Activated T-helper 1 cell treated with Interleukin-2 at 50 U/mL for 16 hours (primary cell): Measurements from ENCODE around the gene NDUFS6.
A peak's percentile ranks its signal among the peaks of the same experiment; 100 is the strongest.

Experiments
- DNase-seq: peaks from one replicate; pipeline ENCODE4 v3.0.0-alpha.2; 2020; ENCODE audit warnings: low read depth

NDUFS6 gene

DNA sequence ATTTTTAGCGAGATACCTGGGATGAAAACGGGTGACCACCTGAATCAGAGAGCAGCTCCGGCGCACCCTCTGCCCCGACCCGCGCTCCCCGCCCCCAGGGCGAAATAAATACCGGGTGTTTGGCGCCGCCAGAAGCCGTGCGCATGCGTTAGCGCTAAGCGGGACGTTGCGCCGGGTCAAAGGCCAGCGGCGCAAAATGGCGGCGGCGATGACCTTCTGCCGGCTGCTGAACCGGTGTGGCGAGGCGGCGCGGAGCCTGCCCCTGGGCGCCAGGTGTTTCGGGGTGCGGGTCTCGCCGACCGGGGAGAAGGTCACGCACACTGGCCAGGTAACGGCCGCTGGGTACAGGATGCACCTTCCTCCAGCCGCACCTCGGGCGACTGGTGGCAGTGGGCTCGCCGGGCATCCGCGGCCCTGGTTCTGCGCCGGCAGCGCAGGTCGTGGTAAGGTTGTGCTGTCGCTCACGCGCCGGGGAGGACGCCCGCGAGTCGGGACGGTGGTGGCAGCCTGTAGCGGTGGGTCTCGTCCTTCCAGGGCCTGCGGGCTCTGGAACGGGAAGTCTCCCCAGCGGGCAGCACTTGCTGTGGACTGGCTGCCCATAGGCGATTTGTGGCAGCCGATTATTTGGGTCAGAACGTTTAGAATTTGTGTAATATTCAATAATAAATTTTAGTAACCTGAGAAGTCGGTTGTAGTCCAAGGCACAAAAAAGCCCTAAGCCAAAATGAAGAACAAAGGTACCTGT, at the start of gene NDUFS6:
TSS of gene NDUFS6 (plus strand) at position 186 of the 745 bp plus-strand sequence. CDS start at position 197, 11 bp downstream.
- peak; percentile 74 for DNase-seq

DNA sequence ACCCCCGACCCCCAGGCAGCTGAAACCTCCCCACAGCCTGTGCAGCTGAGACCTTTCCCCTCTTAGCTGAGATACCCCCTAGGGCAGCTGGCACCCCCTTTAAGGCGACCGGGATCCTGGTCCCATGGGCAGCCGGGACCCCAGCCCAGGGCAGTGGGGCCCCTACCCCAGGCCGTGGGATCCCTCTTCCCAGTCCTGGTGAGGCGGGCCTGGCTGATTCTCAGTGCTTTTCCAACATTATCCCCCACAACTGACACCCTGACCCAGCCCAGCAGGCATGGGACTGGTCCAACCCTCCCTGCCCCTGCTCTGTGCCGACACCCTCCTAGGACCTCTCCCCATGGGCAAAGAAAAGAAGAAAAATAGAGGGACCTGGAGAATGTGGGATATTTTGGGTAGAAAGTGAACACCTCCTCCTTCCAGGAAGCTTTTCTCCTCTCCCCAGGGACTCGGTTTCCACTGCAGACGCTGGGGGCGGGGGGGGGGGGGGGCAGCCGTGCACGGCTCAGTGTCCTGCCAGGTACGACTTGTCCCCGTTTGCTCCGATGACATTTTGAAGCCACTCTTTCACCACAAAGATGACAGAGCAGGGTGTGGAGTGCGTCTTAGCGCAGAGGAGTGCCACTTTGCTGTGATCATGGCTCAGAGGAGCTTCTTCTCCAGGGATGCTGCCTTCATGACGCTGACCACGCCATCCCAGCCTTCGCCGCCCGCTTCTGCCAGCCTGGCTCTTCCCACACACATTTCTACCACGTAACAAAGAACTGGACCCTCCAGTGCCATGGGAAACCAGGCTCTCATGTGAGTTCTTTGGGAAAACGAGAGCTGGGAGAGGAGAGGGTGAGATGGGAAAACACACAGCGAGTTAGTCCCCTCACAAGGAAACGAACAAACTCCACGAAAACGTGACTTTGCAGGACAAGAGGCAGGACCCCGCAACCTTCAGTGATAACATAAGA, 49.1 kb upstream of the NDUFS6 start:
- DNase-seq = no peak

DNA sequence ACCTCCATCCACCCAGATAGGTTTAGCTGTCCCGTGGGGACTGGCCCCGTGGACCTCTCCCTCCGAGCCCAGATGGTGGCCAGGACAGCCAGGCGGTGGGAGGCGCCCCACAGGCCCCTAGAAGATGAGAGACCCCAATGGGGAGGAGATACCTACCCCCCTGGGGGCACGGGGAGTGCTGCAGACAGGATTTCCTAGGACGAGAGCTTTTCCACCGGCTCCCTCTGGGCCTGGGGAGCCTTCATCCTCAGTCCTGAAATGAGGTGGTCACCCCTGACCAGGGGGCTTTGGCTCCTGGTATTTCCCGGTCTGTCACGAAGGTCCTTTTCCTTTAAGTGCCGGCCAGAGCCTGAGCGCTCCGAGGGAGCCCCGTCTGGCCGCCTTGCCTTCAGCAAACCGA, 48.3 kb upstream of the NDUFS6 start:
- no peak for DNase-seq

DNA sequence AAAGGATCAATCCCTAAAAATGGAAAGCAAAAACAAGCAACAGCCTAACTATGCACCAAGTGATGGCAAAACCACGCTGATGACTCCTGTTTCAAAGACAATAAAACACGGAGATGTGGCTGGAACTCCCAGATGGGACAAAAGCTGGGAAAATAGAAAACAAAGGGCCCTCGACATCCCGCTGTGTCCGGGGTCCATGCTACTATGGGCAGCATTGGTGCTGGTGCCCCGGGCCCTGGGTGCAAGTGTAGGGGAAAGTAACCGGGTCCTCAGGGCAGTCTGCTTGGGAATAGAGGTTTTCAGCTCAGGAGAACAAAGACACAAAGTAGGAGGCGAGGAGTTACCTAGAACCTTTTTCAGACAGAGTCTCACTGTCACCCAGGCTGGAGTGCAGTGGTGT, 47.7 kb upstream of the NDUFS6 start:
- DNase-seq = no peak

DNA sequence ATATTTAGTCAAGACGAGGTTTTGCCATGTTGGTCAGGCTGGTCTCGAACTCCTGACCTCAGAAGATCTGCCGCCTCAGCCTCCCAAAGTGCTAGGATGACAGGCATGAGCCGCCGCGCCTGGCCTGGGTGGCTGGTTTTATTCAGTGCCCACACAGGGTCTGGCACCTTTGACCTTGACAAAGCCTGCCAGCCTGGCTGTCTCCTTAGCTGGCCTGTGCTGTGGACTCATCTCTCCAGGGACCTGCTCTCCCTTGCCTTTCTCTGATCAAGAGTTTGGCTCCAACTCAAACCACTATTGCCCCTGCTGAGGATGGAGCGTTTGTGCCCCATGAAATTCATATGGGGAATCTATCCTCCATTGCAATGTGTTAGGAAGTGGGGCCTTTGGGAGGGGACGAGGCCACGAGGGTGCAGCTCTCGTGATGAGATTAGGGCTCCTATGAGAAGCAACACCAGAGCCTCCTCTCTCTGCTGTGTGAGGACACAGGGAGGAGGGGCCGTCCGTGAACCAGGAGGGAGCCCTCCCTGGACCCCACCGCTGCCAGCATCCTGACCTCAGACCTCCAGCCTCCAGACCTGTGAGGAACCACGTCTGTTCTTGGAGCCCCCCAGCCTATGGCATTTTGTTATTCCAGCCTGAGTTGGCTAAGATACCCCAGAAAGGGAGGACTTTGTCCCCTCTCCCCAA, 46.5 kb upstream of the NDUFS6 start:
- DNase-seq = no peak

DNA sequence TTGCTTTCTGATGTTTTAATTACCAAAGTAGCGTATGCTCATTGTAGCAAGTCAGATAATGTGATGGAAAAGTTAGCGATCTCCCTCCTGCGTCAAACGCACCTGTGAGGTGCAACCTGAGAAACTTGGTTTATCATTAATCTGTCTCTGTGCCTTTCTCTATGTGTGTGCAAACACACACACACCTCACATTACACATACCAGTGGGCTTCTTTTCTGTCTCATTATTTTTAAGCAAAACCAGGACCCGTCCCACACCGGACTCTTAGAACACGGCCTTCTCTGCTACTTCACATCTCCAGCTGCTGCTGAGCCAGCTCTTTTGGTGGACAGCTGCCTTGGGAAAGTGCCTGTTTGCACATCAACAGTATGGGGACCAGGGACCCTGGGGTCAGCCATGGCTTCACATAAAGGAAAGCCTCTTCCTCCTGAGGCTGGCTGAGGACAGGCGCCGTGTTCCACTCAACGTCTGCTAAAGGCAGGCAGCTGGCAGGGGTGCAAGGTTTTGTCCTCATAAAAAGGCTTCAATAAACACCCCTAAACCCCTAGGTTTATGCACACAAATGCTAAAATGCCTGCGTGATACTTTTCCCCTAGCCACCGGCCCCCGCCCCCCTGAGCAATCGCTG, 45.8 kb upstream of the NDUFS6 start:
- DNase-seq = no peak

DNA sequence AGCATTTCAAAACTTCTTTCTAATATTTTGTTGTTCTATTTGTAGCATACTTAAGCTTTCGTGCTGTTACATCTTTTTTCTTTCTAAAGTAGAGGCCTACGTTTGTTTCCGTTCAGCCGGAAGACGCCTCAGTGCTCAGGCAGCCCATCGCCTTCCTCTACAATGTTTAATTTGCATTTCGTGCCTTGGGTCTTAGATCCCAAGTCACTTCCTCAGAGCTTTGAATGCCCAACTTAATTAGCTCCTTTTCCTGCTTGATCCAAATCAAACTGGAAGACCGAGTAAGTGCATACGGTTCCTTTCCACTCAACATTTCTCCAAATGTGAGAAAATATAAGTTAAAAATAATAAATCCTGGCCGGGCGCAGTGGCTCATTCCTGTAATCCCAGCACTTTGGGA, 44.7 kb upstream of the NDUFS6 start:
- DNase-seq = no peak

DNA sequence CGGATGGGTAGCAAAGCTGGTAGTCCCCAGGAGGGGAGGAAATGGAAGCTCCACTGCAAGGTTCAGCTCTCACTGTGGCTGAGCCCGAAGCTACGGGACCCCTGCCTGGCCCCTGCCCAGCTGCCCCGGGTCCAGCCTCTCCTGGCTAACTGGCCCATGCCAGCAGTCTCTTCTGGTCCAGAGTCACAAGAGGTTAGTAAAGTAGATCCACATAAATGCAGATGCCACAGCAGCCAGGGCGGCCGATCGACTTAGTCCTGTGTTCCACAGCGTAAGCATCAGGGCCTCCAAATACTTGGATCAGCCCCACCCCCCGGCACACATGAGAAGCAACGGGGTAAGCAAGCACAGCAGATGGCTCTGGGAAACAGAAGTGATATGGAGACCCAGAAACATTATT, 43.7 kb upstream of the NDUFS6 start:
- DNase-seq = no peak

DNA sequence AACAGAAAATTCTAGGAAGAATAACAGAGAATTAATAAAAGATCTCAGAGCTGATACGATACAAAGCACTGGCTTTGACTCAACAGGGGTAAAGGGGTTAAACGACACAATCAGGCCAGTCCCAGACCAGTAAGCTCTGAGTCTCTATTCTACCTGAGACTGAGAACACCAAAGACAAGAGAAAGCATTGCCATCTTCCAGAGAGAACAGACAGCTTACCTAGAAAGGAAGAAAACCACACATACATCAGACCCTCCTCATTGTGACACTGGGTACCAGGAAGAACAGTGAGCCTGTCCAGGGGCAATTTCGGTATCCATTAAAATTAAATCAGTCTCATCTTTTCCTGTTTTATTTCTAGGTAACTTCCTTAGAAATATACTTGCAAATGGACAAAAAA, 42.6 kb upstream of the NDUFS6 start:
- no peak for DNase-seq

DNA sequence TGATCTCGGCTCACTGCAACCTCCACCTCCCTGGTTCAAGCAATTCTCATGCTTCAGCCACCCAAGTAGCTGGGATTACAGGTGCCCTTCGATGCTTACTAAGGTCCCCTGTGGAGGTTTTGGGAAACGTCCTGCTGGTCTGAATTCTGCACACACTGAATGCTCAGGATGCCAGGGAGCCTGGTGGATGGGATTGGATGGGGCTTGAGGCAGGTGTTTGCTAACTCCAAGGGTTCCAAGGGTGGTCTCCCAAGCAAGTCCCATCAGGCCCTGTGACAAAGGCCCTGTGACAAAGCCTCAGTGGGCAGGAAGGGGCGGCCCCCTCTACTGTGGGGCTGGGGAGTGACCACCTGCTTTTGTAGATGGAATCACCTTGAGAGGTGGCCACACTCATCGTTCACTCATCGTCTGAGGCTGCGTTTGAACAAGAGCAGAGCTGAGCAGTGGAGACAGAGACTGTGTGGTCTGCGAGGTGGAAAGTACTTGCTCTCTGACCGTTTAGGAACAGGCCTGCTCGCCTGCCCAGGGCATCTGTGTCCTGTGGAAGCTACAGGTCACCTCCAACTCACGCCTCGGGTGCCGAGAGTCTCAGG, 41.7 kb upstream of the NDUFS6 start:
- DNase-seq = no peak

DNA sequence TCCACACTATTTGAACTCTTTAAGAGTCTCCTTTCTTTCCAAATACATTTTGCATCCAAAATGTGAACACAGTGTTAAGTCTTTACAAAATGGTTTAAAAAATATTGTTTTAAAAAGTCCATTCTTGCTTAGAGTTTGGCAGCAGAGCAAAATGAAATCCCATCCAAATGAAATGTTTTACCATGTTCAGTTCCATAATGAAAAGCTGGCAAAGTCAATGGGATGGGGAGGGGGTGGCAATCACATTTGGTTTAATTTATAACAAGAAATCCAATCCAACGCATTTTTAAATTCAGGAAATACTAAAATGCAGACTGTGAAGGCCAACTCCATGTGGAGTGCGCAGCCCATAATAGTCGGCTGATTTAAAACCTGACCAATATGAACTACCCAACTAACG, 41.0 kb upstream of the NDUFS6 start:
- no peak for DNase-seq

DNA sequence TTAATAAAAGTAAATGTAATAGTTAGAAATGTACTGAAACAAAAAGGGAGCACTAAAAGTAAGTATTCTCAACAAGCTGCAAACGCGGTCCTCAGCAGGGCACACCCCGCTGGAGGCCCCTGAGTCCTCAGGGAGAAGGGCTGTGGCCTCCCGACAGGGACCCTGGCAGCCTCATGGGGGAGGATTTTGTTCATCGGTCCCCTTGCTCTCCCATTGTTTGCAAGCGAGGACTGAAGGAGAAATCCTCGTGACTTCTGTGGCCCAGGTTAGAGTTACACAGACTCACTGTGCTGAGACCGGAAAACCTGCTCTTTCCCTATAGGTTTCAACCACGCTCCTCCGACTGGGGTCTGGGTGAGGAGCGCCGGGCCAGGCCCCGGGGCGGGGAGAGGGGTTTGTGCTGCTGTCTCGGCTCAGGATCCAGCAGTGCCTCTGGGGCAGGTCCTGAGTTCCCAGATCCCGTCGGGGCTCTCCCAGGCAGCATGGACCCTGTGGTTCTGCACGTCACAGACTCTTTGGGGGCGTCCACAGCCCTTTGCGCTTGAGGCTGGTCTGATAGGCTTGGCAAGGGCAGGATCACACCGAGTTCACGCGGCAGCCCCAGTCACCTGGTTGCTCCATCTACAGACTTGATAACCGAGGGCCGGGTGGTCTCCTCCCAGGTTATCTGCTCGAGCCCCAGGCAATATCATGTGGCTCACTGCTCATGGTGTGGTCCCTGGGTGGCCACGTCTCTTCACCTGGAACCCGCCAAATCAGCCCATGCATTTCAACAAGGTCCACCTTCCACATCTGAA, 40.4 kb upstream of the NDUFS6 start:
- DNase-seq = no peak

DNA sequence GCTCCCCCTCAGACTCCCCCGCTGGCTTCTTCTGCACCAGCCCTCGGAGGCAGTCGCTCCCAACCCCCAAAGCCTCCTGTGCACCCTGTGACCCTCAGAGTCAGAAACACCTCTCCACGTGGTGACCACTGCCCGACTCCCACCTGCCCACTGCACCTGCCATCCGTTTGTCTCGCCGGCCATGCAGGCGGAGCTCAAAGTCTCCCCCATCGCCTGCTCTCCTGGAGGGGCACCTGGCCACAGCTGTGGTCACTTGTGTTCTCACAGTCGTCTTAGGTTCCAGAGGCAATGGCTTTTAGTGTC, 39.8 kb upstream of the NDUFS6 start:
- no peak for DNase-seq

DNA sequence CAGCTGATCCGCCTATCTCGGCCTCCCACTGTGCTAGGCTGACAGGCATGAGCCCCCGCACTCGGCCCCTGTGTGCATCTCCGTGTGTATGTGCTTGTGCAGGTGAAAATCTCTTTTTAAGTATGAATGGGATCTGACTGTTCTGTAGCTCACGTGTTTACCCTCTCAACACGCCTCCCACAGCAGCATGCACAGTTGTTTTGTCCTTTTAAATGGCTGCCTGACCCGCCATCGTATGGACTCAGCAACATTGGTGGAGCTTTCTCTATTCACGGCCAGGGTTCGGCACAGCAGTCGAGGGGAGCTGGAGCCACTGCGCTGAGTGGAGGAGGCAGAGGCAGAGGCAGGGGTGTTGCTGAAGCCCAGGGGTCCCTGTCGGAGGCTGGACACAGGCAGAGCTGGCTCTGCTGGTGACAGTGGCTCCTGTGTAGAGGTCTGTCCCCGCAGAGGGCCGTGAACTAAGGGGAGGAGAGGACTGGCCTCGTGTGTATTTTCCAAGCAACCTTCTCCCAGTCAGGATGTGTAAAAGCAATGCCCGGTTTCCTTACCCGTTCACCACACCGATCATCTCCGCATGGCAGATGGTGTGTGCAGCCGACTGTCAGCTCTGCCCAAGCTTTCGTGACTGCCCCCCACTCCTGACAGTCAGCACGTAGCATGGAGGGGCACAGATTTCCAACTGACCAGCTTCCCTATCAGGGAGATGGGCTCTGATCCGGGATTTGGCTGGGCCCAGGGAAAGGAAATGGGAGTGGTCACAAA, 38.9 kb upstream of the NDUFS6 start:
- no peak for DNase-seq

DNA sequence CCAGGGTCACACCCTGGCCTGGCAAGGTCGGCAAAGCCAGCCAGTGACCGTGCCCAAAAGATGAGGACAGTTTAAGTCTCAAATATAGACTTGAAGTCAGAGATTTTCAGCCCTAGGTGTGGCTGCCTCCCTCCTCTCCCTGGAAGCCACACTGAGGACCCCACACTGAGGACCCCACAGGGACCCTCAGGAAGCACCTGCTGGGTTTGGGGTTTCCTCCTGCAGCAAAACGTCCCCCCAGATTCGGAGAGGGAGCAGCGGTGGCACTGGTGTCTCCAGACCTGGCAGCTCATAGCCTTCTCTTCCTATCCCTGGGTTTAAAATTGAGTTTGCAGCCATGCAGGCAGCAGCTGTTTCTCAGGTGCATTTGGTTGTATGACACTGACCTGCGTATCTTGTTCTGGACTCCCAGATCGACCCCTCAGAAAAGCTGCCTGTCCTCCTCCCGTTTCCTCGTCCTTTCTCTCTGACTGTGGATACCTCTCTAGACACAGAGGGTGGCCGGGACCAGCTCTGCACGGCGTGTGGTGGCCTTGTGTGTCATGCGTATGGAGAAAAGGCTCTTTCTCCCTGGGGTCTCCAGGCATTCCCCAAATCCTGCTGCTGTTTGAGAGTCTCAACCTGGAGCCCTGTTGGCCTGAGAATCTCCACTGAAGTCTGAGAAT, 38.2 kb upstream of the NDUFS6 start:
- DNase-seq = no peak

DNA sequence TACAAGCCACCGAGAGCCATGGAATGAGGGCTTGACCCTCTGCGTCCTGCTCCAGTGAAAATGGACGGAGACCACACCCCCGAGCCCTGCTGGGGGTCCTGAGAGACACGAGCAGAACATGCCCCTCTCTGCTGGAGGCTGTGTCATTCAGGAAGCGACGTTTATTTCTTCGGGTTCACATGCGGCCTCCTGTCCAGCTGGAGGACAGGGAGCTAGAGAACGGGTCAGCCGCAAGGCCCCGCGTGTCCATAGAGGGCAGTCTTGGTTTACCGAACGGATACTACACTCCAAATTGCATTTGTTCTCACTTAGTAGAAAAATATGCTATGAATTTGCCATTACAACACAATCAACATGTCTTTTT, 37.7 kb upstream of the NDUFS6 start:
- no peak for DNase-seq

DNA sequence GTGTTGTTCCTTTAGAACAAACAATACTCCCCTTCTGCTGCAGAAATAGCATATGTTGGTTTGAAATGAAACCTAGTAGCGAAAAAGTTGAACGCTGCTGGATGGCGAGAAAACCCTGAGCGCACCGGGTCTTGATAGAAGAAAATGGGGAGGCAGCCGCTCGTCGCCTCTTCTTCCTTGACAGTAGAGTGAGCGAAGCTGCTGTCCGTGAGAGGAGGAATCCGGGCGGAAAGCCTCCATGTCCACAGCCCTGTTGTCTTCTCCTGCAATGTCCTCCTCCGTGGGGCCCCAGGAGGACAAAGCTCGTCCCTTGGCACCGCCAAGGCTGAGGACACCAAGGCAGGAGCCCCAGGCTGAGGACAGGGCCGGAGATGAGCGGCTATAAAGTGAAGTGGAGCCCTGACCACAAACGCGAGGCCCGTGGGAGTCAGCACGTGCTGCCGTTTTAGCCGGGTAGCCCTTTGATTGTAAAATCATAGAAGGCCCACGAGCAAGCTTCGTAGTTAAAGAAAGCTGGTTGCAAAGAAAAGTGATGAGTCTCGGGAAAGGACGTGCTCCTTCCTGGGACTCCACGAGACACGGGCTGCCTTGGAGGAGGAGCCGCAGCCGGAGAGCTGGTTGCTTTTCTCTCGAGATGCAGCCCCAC, 37.1 kb upstream of the NDUFS6 start:
- no peak for DNase-seq

DNA sequence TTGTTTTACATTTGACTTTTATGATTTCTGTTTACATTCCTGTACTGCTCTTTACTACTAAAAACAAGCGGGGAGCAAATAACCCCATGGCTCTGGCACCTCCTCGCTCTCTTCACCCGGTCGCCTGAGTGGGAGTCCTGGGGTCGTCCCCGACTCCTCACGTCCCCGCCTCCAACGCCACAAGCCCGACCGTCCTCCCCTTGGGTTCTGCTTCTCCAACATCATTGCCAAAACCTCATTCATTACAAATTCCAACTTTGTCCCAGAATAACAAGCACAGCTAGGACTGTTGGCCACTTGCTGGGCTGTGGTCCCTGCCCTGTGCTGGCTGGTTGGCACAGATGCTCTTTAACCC, 36.6 kb upstream of the NDUFS6 start:
- DNase-seq = no peak

DNA sequence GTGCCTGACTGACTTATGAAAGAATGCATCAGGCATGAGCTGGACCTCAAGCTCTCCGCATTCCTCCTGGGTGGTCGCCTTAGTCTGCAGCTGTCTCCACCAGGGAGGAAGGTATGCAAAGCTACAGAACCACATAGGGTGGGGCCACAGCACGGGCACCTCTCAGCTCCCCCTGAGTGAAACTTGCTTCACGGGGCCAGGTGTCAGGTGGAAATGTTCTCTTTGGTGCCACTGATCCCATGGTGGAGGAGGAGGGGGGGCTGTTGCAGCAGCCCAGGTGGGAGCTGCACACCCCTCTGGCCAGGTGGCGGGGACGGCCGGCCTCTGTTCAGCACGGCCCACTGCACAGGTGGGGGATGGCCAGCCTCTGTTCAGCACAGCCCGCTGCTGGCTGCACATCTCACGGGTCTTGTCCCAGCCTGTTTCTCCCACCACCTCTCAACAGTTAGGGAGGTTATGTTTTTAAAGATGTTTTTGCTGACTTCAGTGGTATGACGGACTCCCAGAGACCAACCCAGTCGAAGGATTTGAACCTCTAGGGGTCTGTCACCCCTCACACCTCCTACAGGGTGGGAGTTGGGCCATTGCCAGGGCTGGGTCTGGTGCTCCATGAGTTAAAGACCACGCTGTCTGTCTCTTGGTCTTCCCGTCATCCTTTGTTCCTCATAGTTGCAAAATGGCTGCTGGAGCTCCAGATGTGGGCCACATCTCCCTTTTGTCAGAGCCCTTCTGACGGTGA, 35.9 kb upstream of the NDUFS6 start:
- no peak for DNase-seq
